IPS-18a (cell line): ENCODE measurements around the gene LY6G5C.

Experiments used
- H3K27ac ChIP-seq: one replicate; pipeline ENCODE4 v1.5.1; 2013; ENCODE audit warnings: low read length
- H3K27me3 ChIP-seq: one replicate; pipeline ENCODE4 v1.6.1; 2013; ENCODE audit warnings: mild to moderate bottlenecking, low read length; ENCODE audit not compliant: control insufficient read depth, insufficient read depth
- H3K36me3 ChIP-seq: one replicate; pipeline ENCODE4 v1.6.1; 2013; ENCODE audit warnings: low read depth, low read length; ENCODE audit not compliant: control insufficient read depth
- H3K4me1 ChIP-seq: one replicate; pipeline ENCODE4 v1.6.1; 2013; ENCODE audit warnings: low read depth, low read length; ENCODE audit not compliant: control insufficient read depth
- H3K4me3 ChIP-seq: one replicate; pipeline ENCODE4 v1.5.1; 2013; ENCODE audit warnings: low read length
- H3K9ac ChIP-seq: one replicate; pipeline ENCODE4 v1.6.1; 2013; ENCODE audit warnings: mild to moderate bottlenecking, low read length, moderate library complexity
- H3K9me3 ChIP-seq: one replicate; pipeline ENCODE4 v1.6.1; 2013; ENCODE audit warnings: low read depth, low read length; ENCODE audit not compliant: control insufficient read depth

LY6G5C gene

DNA sequence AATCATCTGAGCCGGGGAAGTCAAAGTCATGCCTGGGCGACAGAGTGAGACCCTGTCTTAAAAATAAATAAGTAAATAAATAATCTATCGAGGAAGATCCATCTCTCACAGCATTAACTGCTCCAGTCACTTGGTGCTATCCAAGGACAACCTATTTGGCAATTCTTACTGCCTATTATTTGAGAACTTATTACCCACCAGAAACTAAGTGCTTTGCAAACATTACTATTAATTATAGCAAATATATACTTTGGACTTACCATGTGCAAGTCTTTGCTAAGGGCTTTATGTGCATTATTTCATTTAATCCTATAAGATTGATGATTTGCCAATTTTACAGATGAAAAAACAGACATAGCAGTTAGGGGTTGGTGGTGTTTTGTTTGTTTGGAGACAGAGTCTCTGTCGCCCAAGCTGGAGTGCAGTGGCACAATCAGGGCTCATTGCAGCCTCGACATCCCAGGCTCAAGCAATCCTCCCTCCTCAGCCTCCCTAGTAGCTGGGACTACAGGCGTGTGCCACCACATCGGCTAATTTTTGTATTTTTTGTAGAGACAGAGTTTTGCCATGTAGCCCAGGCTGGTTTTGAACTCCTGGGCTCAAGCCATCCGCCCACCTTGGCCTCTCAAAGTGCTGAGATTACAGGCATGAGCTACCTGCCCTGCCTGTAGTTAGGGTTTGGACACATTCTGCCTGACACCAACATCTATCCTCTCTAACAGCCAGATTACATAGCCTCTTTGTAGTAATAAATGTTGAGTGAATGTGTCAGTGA lies 26.1 kb downstream of the LY6G5C start:
- peaks cover 5% of the 10 kb centered on the region for H3K36me3 ChIP-seq

DNA sequence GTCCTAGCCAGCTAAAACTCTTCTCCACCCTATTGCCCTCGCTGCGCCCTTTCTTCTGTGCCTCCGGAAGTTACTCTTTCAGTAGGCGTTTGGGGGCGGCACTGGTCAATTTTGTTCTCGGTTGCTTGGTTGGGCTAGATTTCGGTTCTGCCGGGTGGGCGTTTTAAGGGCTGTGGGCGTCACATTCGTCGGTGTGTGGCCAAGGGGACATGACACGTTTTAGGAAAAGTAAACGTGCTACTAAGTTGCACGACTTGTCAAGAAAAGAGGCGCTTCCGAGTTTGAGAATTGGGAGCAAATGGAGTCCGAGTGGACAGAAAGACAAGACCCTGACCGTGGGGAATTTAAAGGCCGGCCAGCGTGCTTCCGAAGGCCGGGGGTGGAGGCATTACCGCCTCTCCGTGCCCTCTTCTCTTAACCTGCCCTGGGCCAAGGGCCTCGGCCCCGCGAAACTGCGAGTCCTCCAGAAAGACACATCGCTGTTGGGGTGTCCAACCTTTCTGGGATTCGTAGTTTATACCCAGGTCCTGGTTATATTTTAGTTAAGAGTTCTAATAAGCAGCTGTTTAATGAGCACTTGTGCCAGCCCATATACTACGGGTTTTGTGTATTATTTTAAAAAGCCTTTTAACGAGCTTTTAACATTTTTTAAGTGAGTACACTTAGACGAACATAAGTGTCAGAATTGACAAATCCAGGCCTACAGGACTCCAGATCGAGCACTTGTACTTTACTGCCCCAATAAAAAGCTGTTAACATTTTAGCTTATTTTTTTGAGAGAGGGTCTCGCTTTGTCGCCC lies 27.7 kb downstream of the LY6G5C start:
- H3K9ac ChIP-seq, result peak overlapping the region; percentile 87
- H3K36me3 ChIP-seq, result peaks cover 19% of the 10 kb centered on the region
- peak overlapping the region; percentile 97 for H3K27ac ChIP-seq
- H3K27me3 ChIP-seq, result no peaks in the 10 kb centered on the region
- peaks cover 9% of the 10 kb centered on the region for H3K4me1 ChIP-seq
- H3K4me3 ChIP-seq, result peak overlapping the region; percentile 81
- no peaks in the 10 kb centered on the region for H3K9me3 ChIP-seq

More for the DNA sequence above, 26.1 kb downstream of the LY6G5C start:
- Histone ChIP-seq H3K9me3 (no peaks in the 10 kb centered on the region), H3K9ac (no peak overlapping the region), H3K4me1 (peaks cover 9% of the 10 kb centered on the region), H3K27me3 (no peaks in the 10 kb centered on the region), H3K27ac (no peak overlapping the region), H3K4me3 (no peak overlapping the region)

DNA sequence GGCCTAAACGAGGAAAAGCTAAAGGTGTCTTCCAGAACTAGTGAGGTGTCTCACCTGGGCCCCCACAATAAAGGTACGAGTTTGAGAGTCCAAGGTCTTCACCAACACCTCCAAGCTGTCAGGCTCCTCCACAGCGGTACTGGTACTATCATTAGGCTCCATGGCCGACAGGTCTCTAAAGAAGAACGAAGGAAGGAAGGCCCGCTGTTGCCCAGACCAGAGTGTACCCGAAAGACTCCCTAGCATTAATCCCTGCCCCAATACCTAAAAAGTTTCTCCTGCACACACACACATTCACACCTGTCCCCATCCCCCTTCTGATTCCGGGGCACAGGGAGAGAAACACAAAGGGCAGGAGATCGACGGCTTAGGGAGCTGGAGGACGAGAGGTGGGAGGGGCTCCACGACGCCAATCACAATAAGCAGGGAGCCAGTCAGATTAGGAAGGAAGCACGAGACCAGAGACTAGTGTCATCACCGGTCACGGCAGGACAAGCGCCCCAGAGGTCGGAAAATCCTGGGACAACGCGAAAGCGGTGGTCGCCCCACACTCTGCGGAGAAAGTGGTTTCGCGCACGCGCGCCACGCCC lies 29.2 kb downstream of the LY6G5C start:
- Histone ChIP-seq H3K9me3 (no peaks in the 10 kb centered on the region), H3K36me3 (peaks cover 29% of the 10 kb centered on the region), H3K27me3 (no peaks in the 10 kb centered on the region), H3K27ac (peak overlapping the region; percentile 81), H3K4me1 (peaks cover 9% of the 10 kb centered on the region), H3K9ac (peak overlapping the region; percentile 87), H3K4me3 (peak overlapping the region; percentile 81)

DNA sequence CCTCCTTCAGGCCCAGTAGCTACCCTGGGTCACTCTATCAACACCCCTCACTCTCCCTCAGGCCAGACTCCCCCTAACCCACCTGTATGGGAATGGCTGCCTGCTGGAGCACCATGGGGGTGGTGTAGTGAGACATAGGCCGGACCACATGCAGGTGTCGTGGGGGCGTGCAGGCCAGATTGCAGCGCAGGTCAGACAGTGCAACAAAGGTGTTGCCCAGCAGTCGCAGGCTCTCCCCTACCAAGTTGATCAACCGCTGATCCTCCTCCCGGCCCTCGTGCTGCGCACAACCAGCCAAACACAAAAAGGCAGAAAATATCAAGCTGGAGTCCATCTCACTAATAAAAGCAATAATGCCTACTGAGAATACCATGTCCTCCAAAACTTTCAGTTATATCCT lies 35.5 kb downstream of the LY6G5C start:
- Histone ChIP-seq H3K9ac (no peak overlapping the region), H3K27me3 (no peaks in the 10 kb centered on the region), H3K36me3 (peaks cover 84% of the 10 kb centered on the region)

DNA sequence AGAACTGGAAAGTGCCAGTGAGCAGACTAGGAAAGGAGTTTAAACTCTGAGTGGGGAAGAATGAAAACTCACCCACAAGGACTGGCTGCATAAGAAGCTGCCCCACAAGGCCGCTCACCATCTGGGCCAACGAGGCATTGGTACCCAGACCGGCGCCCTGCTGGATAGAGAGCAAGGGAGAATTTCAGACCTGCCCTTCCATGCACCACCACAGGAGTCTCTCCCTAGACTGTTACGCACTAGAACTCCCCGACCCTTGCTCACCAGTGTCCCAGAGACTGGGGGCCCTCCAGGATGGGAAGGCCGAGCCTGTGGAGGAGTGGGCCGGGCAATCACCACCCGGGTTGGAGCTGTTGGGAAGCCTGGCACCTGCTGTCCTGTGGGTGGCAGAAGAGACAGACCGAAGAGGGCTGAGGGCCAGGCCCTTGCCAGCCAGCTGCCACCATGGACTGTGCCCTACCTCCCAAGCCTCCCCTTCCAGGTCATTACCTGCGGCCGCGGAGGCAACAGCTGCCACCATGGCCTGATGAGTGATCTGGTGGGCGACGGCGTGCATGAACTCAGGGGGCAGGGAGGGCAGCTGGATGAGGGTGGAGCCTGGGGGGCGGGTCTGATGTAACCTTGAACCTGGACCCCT lies 36.9 kb downstream of the LY6G5C start:
- peaks cover 88% of the 10 kb centered on the region for H3K36me3 ChIP-seq
- H3K9ac ChIP-seq, result no peak overlapping the region
- H3K9me3 ChIP-seq, result no peaks in the 10 kb centered on the region
- no peak overlapping the region for H3K4me3 ChIP-seq
- H3K4me1 ChIP-seq, result no peaks in the 10 kb centered on the region
- no peak overlapping the region for H3K27ac ChIP-seq
- H3K27me3 ChIP-seq, result no peaks in the 10 kb centered on the region

More for the DNA sequence above, 35.5 kb downstream of the LY6G5C start:
- Histone ChIP-seq H3K4me1 (no peaks in the 10 kb centered on the region), H3K27ac (no peak overlapping the region), H3K9me3 (no peaks in the 10 kb centered on the region), H3K4me3 (no peak overlapping the region)

DNA sequence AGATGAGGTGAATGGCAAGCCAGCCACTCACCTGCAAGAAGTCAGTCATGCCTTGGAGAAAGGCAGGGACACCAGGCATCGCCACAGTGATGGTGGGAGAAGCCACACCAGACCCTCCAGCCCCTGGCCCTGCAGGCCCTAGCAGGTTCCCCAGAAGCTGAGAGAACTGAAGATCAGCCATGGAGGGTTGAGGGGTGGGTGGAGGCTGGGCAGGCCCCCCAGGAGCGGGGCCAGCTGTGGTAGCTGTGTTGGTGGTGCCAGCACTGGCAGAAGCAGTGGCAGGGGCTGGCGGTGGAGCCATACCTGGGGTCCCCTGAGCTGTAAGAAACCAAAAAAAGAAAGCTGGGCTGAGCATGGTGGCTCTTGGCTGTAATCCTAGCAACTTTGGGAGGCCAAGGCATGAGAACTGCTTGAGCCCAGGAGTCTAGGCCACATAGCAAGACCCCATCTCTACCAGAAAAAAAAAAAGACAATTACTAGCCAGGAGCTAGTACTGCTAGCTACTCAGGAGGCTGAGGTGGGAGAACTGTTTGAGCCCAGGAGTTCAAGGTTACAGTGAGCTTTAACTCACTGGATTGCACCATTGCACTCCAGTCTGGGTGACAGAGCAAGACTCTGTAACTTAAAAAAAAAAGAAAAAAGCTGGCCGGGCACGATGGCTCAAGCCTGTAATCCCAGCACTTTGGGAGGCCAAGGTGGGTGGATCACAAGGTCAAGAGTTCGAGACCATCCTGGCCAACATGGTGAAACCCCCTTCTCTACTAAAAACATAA lies 37.9 kb downstream of the LY6G5C start:
- no peak overlapping the region for H3K27ac ChIP-seq
- H3K4me1 ChIP-seq, result no peaks in the 10 kb centered on the region
- H3K4me3 ChIP-seq, result no peak overlapping the region
- H3K36me3 ChIP-seq, result peaks cover 86% of the 10 kb centered on the region
- H3K27me3 ChIP-seq, result no peaks in the 10 kb centered on the region
- H3K9me3 ChIP-seq, result no peaks in the 10 kb centered on the region
- H3K9ac ChIP-seq, result no peak overlapping the region

DNA sequence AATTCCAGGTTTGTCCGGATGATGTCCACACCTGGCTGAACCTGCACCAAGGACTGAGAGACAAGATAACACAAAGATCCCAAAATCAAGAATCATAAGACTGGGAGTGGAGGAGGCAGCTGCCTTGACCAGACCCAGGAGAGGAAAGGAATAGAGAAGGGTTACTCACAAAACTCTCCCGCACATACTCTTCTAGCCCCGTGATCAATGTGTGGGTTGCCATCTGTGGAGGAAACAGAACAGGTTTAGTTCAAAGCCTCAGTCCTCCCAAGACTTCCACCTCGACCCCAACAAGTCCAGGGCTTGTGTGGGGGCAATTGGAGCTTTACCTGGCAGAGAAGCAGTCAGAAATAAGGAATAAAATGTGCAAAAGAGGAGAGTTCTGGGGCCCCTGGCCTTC lies 39.5 kb downstream of the LY6G5C start:
- Histone ChIP-seq H3K27ac (no peak overlapping the region), H3K36me3 (peaks cover 90% of the 10 kb centered on the region), H3K27me3 (no peaks in the 10 kb centered on the region), H3K9ac (no peak overlapping the region), H3K4me1 (no peaks in the 10 kb centered on the region), H3K4me3 (no peak overlapping the region), H3K9me3 (no peaks in the 10 kb centered on the region)

DNA sequence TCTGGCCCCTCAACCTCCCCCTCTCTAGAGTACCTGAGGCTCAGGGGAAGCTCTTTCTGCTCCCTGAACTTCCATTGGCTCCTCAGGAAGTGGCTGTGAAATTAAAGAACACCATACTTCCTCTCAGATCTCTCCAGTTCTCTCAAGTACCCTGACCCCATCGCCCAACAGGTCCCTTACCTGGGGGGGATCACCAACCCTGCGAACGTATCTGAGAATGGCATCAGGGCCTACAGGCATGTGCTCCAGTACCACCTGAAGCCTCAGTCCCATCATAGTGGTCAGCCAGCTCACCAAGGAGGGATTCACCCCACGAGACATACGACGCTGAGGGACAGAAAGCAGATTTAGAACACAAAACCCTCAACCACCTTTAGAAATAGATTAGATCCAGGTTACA lies 40.3 kb downstream of the LY6G5C start:
- no peak overlapping the region for H3K9ac ChIP-seq
- H3K4me1 ChIP-seq, result no peaks in the 10 kb centered on the region
- no peak overlapping the region for H3K27ac ChIP-seq
- H3K9me3 ChIP-seq, result no peaks in the 10 kb centered on the region
- no peaks in the 10 kb centered on the region for H3K27me3 ChIP-seq
- H3K36me3 ChIP-seq, result peaks cover 90% of the 10 kb centered on the region
- H3K4me3 ChIP-seq, result no peak overlapping the region

DNA sequence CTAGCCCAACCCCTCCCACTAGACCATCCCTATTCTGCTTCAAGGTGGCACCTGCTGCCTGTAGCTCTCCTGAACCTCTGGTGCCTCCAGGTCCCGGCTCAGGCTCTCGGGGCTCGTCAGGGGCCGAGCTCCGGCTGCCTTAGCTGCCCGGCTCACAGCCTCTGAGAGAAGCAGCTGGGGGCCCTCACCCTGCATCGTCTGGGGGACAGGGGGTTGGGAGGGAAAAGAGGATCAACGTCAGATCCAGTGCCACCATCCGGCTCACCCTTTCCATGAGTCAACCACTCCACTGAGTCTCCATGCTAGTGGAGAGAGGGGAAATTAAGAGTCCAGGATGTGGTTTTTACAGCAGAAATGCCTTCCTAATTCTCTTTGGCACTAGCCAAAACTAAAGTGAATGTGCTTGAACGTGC lies 41.4 kb downstream of the LY6G5C start:
- peaks cover 90% of the 10 kb centered on the region for H3K36me3 ChIP-seq
- no peak overlapping the region for H3K27ac ChIP-seq
- no peaks in the 10 kb centered on the region for H3K27me3 ChIP-seq
- H3K4me3 ChIP-seq, result no peak overlapping the region
- no peak overlapping the region for H3K9ac ChIP-seq
- no peaks in the 10 kb centered on the region for H3K4me1 ChIP-seq
- no peaks in the 10 kb centered on the region for H3K9me3 ChIP-seq

DNA sequence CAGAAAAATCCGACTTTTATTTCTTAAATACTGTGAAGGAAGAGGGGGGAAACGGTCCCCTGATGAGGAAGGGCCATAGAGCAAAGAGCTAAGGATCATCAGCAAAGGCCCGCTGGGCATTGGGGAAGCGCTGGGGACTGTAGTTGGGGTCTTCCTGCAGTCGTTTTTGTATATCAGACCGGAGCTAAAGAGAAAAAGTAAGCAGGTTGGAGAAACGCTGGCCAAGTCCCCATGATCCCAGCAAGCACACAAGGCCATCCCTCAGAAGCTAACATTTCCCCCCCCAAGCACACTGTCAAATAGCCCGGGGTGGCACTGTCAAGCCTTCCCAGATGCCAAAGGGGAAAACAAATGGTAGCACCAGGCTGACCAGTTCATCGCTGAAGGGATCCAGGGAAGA lies 41.8 kb downstream of the LY6G5C start:
- H3K36me3 ChIP-seq, result peaks cover 90% of the 10 kb centered on the region
- H3K9ac ChIP-seq, result no peak overlapping the region
- no peaks in the 10 kb centered on the region for H3K27me3 ChIP-seq
- H3K9me3 ChIP-seq, result no peaks in the 10 kb centered on the region
- H3K4me3 ChIP-seq, result no peak overlapping the region
- H3K4me1 ChIP-seq, result no peaks in the 10 kb centered on the region
- no peak overlapping the region for H3K27ac ChIP-seq
